ENCODE data around the gene CSRNP3.
A peak's percentile ranks its signal among the peaks of the same experiment; 100 is the strongest.
"Not testable (repeated sequence)": the region's sequence is repeated elsewhere in the genome, so short reads cannot be mapped to it uniquely, and the experiment has no call there.

The CSRNP3 gene

GRCh38 chr2:165547900-165548299 lies 78.4 kb downstream of the CSRNP3 start:
- DNase-seq = no peak

GRCh38 chr2:165549619-165550018 lies 80.1 kb downstream of the CSRNP3 start:
- no peak for DNase-seq

GRCh38 chr2:165558832-165559231 lies 89.3 kb downstream of the CSRNP3 start:
- DNase-seq = no peak

GRCh38 chr2:165560377-165560988 lies 91.0 kb downstream of the CSRNP3 start:
- no peak for DNase-seq

GRCh38 chr2:165561516-165561915 lies 92.0 kb downstream of the CSRNP3 start:
- no peak for DNase-seq

GRCh38 chr2:165562233-165562632 lies 92.7 kb downstream of the CSRNP3 start:
- no peak for DNase-seq

GRCh38 chr2:165563468-165564225 lies 94.1 kb downstream of the CSRNP3 start:
- no peak for DNase-seq

GRCh38 chr2:165566008-165566407 lies 96.5 kb downstream of the CSRNP3 start:
- no peak for DNase-seq

- no peak for DNase-seq
These were observed 97.8 kb downstream of the CSRNP3 start for GRCh38 chr2:165567273-165567672.

- DNase-seq = no peak
These were observed 98.9 kb downstream of the CSRNP3 start for GRCh38 chr2:165568361-165568760.

GRCh38 chr2:165571477-165571876 lies 102.0 kb downstream of the CSRNP3 start:
- no peak for DNase-seq

- DNase-seq = peak; percentile 47
These were observed 102.7 kb downstream of the CSRNP3 start for GRCh38 chr2:165572151-165572550.

- DNase-seq = peak; percentile 77
These were observed 104.3 kb downstream of the CSRNP3 start for GRCh38 chr2:165573534-165574461.

GRCh38 chr2:165575044-165575615 lies 105.6 kb downstream of the CSRNP3 start:
- DNase-seq = no peak

- DNase-seq = no peak
These were observed 107.1 kb downstream of the CSRNP3 start for GRCh38 chr2:165576409-165577154.

GRCh38 chr2:165582409-165582808 lies 112.9 kb downstream of the CSRNP3 start:
- no peak for DNase-seq

- DNase-seq = peak; percentile 46
These were observed 113.5 kb downstream of the CSRNP3 start for GRCh38 chr2:165582863-165583506.

GRCh38 chr2:165584126-165584654 lies 114.7 kb downstream of the CSRNP3 start:
- no peak for DNase-seq

- DNase-seq = no peak
These were observed 116.5 kb downstream of the CSRNP3 start for GRCh38 chr2:165586019-165586418.

GRCh38 chr2:165587335-165587938 lies 117.9 kb downstream of the CSRNP3 start:
- no peak for DNase-seq

GRCh38 chr2:165590999-165591398 lies 121.5 kb downstream of the CSRNP3 start:
- not testable (repeated sequence) for DNase-seq
